K562 (cell line): ENCODE results near the gene RFX3. TPM values are rescaled to one million over a fixed set of nuclear protein-coding genes. Genes with fewer than 3 reads are reported as not detected.

ENCODE experiments used
- BHLHE40 ChIP-seq: IDR thresholded peaks from 2 replicates; pipeline ENCODE4 v1.6.1; 2011; ENCODE audit warnings: low read length, improper control_type of control experiment
- CBFB ChIP-seq: sonication (generic); formaldehyde crosslinking; IDR thresholded peaks from 2 replicates; pipeline ENCODE4 v1.4.0; 2020; ENCODE audit warnings: mild to moderate bottlenecking, missing genetic modification reagents
- CC2D1A ChIP-seq: fragments of 450-650 bp; IDR thresholded peaks from 2 replicates; pipeline ENCODE4 v1.6.1; 2017; ENCODE audit warnings: mild to moderate bottlenecking
- CREBBP ChIP-seq: IDR thresholded peaks from one replicate; pipeline ENCODE4 v1.6.1; 2012; ENCODE audit warnings: low read depth, mild to moderate bottlenecking, control low read depth, inconsistent platforms, low read length
- ETV6 ChIP-seq, 3 experiments: fragments of 150-350 bp in 1 of 3; sonication (generic) in 1 of 3; formaldehyde crosslinking in 1 of 3; IDR thresholded peaks; 2 replicates each; pipeline versions ENCODE4 v1.6.1 to v1.8.0; 2014 to 2022; ENCODE audit warnings: borderline replicate concordance in 2 of 3, low read depth in 2 of 3, antibody characterized with exemption in 1 of 3, low read length in 1 of 3, mild to moderate bottlenecking in 1 of 3, missing genetic modification reagents in 1 of 3
- HMBOX1 ChIP-seq: sonication (generic); IDR thresholded peaks from 2 replicates; pipeline ENCODE4 v1.6.1; 2016
- HNRNPK ChIP-seq: fragments of 200-400 bp; formaldehyde crosslinking; IDR thresholded peaks from one replicate; pipeline ENCODE4 v1.6.1; 2018; ENCODE audit warnings: mild to moderate bottlenecking, low read depth, low read length; ENCODE audit not compliant: poor library complexity, severe bottlenecking
- KLF13 ChIP-seq: fragments of 450-650 bp; IDR thresholded peaks from 2 replicates; pipeline ENCODE4 v1.6.1; 2016; ENCODE audit warnings: missing genetic modification characterization, low read depth, mild to moderate bottlenecking, missing compliant biosample characterization, moderate library complexity, borderline replicate concordance
- NEUROD1 ChIP-seq: fragments of 150-350 bp; IDR thresholded peaks from 2 replicates; pipeline ENCODE4 v1.6.1; 2014; ENCODE audit warnings: borderline replicate concordance, low read length, low read depth; ENCODE audit not compliant: partially characterized antibody
- NFE2 ChIP-seq: IDR thresholded peaks from 2 replicates; pipeline ENCODE4 v1.6.1; 2014; ENCODE audit warnings: antibody characterized with exemption, low read depth
- NFRKB ChIP-seq: fragments of 450-650 bp; IDR thresholded peaks from 2 replicates; pipeline ENCODE4 v1.6.1; 2016; ENCODE audit warnings: low read depth
- NFYB ChIP-seq: IDR thresholded peaks from 2 replicates; pipeline ENCODE4 v1.6.1; 2011; ENCODE audit warnings: mild to moderate bottlenecking, moderate library complexity; ENCODE audit not compliant: insufficient read length; ENCODE audit errors: extremely low read depth
- PKNOX1 ChIP-seq: fragments of 450-650 bp; IDR thresholded peaks from 2 replicates; pipeline ENCODE4 v1.6.1; 2016
- SAP30 ChIP-seq: fragments of 200-600 bp; sonication (generic); IDR thresholded peaks from 2 replicates; pipeline ENCODE4 v1.6.1; 2012; ENCODE audit warnings: borderline replicate concordance, low read depth, mild to moderate bottlenecking, moderate library complexity, low read length, control low read depth, inconsistent platforms; ENCODE audit not compliant: insufficient read depth, poor library complexity, severe bottlenecking
- TAF7 ChIP-seq: fragments of 450-650 bp; IDR thresholded peaks from 2 replicates; pipeline ENCODE4 v1.6.1; 2016; ENCODE audit warnings: missing genetic modification characterization, missing compliant biosample characterization
- THRA ChIP-seq: fragments of 450-650 bp; IDR thresholded peaks from 2 replicates; pipeline ENCODE4 v1.6.1; 2017; ENCODE audit warnings: mild to moderate bottlenecking, moderate library complexity
- TOE1 ChIP-seq, 2 experiments: fragments of 450-650 bp in 1 of 2; sonication (generic) in 1 of 2; formaldehyde crosslinking in 1 of 2; IDR thresholded peaks; 2 replicates each; pipeline versions ENCODE4 v1.7.1 to v1.8.0; 2016 to 2022; ENCODE audit warnings: borderline replicate concordance in 2 of 2, mild to moderate bottlenecking in 2 of 2, antibody characterized with exemption in 1 of 2, inconsistent platforms in 1 of 2, low read depth in 1 of 2, missing genetic modification reagents in 1 of 2, moderate library complexity in 1 of 2
- YY1 ChIP-seq, 3 experiments: IDR thresholded peaks; 2 replicates each; pipeline ENCODE4 v1.6.1; 2011; ENCODE audit warnings: low read length in 2 of 3, mild to moderate bottlenecking in 2 of 3, moderate library complexity in 2 of 3, borderline replicate concordance in 1 of 3, control low read depth in 1 of 3, low read depth in 1 of 3; ENCODE audit not compliant: insufficient read depth in 3 of 3, insufficient replicate concordance in 2 of 3, control insufficient read depth in 1 of 3, insufficient read length in 1 of 3; ENCODE audit errors: extremely low read depth in 1 of 3
- ZNF384 ChIP-seq: IDR thresholded peaks from 2 replicates; pipeline ENCODE4 v1.6.1; 2012; ENCODE audit warnings: low read depth, low read length, improper control_type of control experiment
- ZNF778 ChIP-seq: fragments of 450-650 bp; formaldehyde crosslinking; IDR thresholded peaks from 2 replicates; pipeline ENCODE4 v1.4.0; 2020; ENCODE audit warnings: mild to moderate bottlenecking, moderate library complexity
- polyA plus RNA-seq, 8 experiments: library from polyadenylated mRNA; depleted of rRNA in 4 of 8; stranded (reverse) in 5 of 8; unstranded in 3 of 8; fragments of >200 nt; fragmentation: Nextera tagmentation in 2 of 8; fragmentation: Illumina TruSeq in 1 of 8; extraction: Ambion mirVana in 2 of 8; extraction: Trizol in 1 of 8; gene quantifications; 2 replicates each; pipeline versions ENCODE4 v1.2.1 to v1.2.3, GENCODE V29; 2011 to 2014; ENCODE audit warnings: inconsistent platforms in 1 of 8, missing spikeins in 1 of 8
- total RNA-seq, 7 experiments: library from RNA; depleted of rRNA in 6 of 7; stranded (reverse); fragments of >200 nt in 6 of 7; fragmentation: Illumina TruSeq in 2 of 7; extraction: Trizol in 2 of 7; gene quantifications; 2 replicates each; pipeline versions ENCODE4 v1.2.1 to v1.2.3, GENCODE V29; 2011 to 2021; ENCODE audit warnings: low replicate concordance in 1 of 7

The RFX3 gene
- total and polyA plus RNA-seq, 9 of the 15 experiments (the other 6 are each of a cell fraction or from before 2014, with no cell fraction given), result 0.86 to 4.9 (median 2.0) TPM

GRCh38 chr9:3528451-3528850, 2.6 kb upstream of the RFX3 start (continued):
- TF ChIP-seq HMBOX1, result peak; percentile 50; the same call in 1 of the 2 replicates
- no peak for TF ChIP-seq CREBBP
- TF ChIP-seq ZNF384, result no peak
- no peak for TF ChIP-seq KLF13 (tag)
- no peak for TF ChIP-seq NEUROD1
- TF ChIP-seq TOE1 (IDR thresholded peaks at IDR 0.05; ENCODE audit: borderline replicate concordance), result no peak
- no peak for TF ChIP-seq TOE1 (CRISPR knock-in tag; IDR thresholded peaks at IDR 0.05; ENCODE audit: borderline replicate concordance, low read depth)
- no peak for TF ChIP-seq ETV6 (IDR thresholded peaks at IDR 0.05; ENCODE audit: borderline replicate concordance in 1 of 2, low read depth in 2 of 2, low read length in 1 of 2)
- no peak for TF ChIP-seq ETV6 (CRISPR knock-in tag; IDR thresholded peaks at IDR 0.05; ENCODE audit: borderline replicate concordance)
- TF ChIP-seq YY1 (IDR thresholded peaks at IDR 0.05; ENCODE audit: borderline replicate concordance in 1 of 3, control insufficient read depth in 1 of 3, extremely low read depth in 1 of 3, insufficient read depth in 3 of 3, insufficient read length in 1 of 3, insufficient replicate concordance in 2 of 3, low read depth in 1 of 3, low read length in 2 of 3), result peak in 1 of 3 experiments; percentile 49
- TF ChIP-seq NFE2, result 0 out of 2 replicates have a peak, but pooled peaks have one; percentile 11
- 0 out of 2 replicates have a peak, but pooled peaks have one; percentile 9 for TF ChIP-seq PKNOX1
- no peak for TF ChIP-seq CBFB
- no peak for TF ChIP-seq ZNF778
- TF ChIP-seq SAP30, result no peak
- TF ChIP-seq CC2D1A, result peak; percentile 38; the same call in 1 of the 2 replicates
- 0 out of 2 replicates have a peak, but pooled peaks have one; percentile 17 for TF ChIP-seq TAF7 (tag)
- 0 out of 2 replicates have a peak, but pooled peaks have one; percentile 47 for TF ChIP-seq NFRKB
- no peak for TF ChIP-seq HNRNPK
- no peak for TF ChIP-seq THRA
- TF ChIP-seq BHLHE40, result 0 out of 2 replicates have a peak, but pooled peaks have one; percentile 9
- TF ChIP-seq NFYB, result peak; percentile 55
